Colon (tissue), 2 donors: Measurements from ENCODE around the gene PCSK5.
"Not testable (repeated sequence)": the region's sequence is repeated elsewhere in the genome, so short reads cannot be mapped to it uniquely, and the experiment has no call there.

Experiments
- FAIRE-seq: peaks from 2 replicates; lab custom pipeline; 2012; peaks lifted over from hg19 to GRCh38; lab: Jason Lieb, UNC
- donor health status: control.
- donor health status: control.

PCSK5 gene

DNA sequence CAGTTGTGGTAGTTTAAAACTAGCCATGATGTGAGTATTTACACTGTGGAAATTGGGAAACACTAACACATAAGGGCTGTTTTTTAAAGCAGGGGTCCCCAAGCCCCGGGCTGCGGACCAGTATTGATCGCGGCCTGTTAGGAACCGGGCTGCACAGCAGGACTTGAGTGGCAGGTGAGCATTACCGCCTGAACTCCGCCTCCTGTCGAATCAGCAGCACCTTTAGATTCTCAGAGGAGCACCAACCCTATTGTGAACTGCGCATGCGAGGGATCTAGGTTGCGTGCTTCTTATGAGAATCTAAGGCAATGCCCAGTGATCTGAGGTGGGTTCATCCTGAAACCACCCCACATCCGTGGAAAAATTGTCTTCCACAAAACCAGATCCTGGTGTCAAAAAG is 127.8 kb downstream of the PCSK5 start:
- FAIRE-seq, result no peak

DNA sequence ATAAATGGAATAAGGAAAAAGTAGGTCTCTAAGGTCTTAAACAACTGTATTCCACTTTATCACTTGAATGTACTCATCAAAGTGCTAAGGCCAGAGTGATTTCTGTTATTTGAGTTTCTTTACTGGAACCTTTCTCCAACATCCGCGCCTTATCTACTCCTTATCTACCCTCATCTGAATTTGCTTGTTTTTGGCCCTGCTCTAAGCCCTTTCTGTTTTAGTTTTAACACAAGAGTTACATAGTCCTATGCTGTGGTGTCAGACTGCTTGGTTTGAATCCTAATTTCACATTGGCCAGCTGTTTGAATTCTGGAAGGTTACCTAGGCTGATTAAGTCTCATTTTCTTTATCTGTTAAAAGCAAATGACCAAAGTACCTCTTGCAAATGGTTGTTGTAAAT is 128.3 kb downstream of the PCSK5 start:
- FAIRE-seq, result no peak

DNA sequence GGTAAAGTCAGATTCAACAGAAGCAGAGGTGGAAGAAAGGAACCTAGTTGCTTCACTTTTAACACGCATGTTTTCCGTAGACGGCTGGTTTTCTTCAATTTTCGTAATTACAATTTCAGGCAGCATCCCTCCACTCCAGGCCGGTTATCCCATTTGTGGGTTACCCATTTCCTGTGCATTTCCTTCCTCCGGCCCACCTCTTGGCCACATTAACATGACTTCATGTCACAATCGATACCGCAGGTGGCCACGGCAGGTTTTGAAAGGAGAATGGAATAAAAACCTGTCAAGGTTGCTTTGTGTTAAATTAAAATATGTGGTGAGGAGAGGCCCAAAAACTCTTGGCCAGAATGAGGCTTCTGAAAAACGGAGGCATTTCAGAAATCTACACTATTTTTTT is 130.2 kb downstream of the PCSK5 start:
- FAIRE-seq, result no peak

DNA sequence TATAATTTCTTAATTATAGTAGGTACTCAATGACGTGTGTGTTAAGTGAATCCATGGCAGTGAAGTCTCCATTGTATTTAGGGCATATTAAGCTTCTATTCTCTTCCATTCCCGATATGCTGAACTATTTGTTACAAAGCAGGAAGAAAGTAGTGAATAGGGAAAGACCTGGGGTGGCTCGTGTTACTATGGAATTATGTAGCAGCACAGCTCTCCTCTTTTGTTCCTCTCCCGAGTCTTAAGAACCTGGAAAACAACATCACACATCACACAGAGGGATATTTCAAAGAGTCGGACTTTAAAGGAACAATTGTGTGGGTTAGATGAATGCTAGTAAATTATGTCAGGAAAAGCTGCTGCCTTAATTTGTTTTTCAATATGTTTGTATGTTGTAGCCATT is 131.8 kb downstream of the PCSK5 start:
- FAIRE-seq, result no peak

DNA sequence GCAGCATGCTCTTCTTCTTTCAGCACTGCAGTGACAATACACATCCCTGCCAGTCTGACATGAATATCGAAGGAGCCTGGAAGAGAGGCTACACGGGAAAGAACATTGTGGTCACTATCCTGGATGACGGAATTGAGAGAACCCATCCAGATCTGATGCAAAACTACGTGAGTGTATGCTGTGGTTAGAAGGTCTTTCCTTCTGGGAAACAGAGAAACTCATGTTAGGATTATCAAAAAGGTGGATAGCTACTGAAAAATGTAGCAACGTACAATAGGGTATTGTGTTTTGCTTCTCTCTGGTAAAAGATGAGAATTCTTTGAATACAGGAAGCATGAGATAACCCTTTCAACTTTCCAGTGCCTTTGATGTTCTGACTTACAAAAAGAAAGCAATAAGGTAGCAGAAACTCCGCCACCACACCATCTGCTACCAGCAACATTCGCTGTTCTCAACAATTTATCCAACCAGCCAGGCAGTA is 133.3 kb downstream of the PCSK5 start:
- no peak for FAIRE-seq

DNA sequence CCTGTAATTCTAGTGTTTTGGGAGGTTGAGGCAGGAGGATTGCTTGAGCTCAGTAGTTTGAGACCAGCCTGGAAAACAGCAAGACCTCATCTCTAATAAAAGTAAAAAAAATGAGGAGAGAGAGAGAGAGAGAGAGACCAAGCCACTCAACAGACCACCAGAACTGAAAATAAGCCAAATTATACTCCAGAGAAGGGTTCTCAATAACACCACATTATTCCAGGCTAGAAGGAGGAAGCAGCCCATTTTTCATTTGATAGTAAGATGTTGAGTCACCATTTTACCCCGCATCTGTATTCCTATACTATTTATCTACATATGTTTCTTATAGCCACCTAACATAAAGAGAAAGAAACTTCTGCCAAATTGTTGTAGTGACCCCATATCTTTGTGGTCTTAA is 134.8 kb downstream of the PCSK5 start:
- no peak for FAIRE-seq

DNA sequence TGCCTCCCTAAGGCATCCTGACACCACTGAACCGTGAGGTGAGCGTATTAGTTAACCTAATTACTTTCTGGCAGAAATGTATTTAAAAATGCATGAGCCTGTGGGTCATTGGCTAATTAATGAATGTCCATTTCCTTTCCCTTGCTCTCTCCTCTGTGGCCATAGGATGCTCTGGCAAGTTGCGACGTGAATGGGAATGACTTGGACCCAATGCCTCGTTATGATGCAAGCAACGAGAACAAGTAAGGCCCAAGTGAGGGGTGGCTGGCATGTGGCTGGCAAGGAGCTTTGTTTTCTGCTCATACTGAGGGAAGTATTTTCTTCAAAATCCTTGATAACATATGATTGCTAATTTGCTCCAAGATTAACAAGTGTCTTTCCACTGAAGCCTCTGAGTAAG is 136.3 kb downstream of the PCSK5 start:
- no peak for FAIRE-seq

DNA sequence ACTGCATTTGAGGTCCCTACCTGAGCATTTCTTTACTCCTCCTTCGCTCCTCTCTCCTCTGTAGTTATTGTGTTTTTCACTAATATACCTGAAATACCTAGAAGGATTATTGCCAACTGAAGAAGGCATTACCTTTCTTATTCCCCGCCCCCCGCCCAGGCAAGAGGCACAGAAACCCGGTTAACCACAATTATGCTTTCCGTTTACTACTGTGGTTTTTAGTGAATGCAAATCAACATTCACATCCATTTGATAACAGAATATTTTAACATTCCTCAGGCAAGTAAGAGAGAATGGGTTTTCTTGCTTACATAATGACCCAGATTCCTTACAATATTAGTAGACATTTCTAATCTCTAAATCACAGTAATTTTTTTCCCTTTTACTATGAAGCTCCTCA is 136.9 kb downstream of the PCSK5 start:
- no peak for FAIRE-seq

DNA sequence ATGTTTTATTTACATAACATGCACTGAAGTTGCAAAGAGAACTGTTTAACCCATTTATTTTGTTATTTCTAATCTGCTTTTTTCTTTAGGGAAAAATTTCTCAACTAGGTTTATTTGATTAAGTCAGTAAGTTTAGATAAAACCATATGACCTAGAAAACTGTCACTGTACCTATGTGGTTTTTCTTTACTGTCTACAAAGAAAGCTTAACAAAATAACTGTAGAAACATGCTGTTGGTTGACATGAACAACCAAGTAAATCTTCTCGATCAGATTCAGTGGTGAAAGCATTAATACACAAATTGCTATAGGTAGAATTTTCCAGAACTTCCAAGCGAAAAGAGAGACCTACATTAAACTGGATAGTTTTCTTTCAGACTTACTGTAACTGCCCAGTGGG is 137.4 kb downstream of the PCSK5 start:
- peak; percentile 24 for FAIRE-seq

DNA sequence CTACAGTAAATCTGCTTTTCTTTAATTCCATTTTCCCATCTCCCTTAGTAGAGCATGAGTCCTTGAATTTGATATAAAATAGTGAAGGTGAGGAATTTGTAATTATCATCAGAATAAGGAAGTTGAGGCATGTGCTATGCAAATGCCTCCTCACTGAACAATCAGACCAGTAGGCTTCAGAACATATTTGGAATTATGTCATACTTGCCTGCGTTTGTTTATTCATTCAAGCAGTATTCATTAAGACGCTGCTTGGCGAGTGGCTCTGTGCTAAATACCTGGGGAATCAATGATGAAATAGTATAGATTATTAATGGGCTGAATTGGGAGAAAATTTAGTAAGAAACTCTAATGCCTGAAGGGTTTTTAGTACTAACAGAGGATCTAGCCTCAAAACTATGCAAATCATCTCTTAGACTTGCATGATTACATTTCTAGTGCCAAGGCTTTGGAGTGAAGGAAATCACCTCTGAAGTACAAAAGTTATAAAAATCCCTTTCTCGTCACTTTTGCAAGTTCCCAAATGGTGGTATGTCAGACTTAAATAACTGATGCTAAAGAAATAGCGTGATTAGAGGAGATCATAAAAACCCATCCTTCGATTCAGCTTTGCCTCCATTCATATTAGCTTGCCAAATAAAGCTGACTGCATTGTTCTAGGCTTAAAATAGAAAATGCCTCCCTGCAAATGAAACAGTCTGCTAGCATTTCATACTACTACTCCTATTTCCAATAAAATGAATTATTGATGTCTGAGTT is 141.7 kb downstream of the PCSK5 start:
- FAIRE-seq, result no peak

DNA sequence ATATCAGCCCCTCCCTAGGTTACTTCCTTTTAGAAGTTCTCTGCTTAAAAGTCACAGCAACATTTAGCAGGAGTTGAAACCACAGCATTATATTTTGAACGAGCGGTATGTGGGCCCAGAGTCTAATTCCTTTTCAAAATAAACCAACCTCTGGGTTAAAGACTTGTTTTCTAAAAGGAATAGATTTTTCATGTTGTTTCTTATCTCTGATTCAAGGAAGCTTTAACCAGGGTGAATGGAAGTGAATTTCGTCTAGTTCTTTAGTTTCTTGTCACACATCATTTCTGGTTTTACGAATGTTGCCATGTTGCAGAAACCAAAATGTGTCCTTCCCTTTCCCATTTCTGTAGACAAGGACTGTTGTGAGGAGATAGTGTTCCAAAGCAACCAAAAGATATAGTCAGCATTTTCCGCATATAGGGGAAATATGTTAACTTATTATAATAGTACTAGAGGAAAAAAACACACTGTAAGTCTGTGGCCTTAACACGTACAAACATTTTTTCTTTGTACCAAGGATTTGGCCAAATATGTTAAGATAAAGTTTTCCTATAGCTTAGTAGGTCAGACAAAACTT is 142.4 kb downstream of the PCSK5 start:
- no peak for FAIRE-seq

DNA sequence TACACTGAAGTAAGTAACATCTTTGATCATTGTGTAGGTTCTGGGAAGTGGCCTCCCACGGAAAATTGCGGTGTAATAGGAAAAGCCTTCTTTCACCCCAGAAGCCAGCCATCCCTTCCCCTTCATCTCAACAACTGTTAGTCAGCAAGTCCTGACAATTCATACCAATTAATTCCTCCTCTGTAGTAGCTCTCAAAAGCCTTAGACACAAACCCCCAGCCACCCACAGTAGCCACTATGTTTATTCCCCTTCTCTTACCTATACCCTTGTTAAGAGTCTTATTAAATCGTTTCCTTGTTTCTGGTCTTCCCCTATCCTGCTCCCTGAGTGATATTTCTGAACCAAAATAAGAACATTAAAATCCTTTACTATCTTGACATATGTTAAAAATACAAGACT is 143.6 kb downstream of the PCSK5 start:
- no peak for FAIRE-seq

DNA sequence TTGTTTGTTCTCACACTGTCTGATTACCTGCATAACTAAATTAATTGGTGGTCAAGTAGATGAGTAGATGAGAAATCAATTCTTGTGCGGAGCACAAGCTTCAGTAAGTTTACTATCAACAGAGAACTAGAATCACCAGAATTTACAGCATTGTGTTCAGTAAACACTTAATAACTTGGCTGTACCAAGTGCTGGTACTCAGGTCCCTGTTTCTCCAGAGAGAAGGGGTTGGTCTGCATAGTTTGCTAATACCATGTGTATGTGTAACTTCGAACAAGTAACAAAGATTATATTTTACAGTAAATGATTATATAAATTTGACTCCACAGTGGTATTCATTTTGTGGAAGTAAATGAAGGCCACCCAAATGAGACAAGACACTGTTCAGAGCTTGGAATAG is 146.3 kb downstream of the PCSK5 start:
- FAIRE-seq, result no peak

DNA sequence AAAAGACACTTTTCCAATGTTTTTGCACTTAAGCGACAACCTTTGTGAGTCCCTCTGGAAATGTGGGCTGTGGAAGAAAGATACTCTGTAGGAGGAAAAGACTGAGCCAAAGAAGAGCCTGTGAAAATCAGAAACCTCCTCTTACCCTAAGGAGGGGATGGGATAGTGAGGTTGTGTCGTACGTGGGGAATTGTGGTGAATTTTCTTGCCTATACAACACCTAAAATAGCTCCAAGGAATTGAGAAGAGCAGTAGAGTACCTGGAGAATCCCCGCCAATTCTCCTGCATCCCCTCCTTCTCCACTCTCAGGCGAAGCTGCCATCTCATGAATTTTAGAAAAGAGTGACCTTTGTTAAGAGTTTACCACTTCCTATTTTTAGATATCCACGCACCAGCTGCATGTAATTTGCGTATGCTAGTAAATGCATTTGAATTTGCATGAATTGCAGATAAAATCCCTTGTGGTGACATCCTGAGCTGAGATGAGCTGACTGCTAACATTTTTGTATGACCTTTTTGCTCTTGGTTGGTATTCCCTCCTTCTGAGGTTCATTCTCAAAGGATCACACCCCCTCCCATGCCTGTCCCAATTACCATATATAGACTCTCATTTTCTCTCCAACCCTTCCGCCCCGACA is 147.2 kb downstream of the PCSK5 start:
- no peak for FAIRE-seq

DNA sequence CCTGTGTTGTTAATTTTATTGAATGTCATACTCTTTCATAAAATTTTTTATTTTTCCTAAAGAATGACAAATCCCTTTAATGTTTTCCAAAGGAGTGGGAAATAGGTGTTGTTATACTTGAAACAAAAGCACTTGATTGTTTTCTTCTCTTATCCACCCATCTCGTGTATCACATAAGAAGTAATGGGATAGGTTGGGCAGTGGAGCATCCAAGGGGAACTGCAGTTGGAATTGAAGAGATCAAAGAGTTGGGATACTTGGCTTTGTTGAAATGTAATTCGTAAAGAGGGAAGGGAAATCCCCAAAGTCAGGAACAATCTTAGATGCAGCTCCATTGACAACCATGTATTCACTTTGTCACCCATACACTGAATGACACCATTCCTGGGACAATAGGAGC is 148.0 kb downstream of the PCSK5 start:
- FAIRE-seq, result no peak

DNA sequence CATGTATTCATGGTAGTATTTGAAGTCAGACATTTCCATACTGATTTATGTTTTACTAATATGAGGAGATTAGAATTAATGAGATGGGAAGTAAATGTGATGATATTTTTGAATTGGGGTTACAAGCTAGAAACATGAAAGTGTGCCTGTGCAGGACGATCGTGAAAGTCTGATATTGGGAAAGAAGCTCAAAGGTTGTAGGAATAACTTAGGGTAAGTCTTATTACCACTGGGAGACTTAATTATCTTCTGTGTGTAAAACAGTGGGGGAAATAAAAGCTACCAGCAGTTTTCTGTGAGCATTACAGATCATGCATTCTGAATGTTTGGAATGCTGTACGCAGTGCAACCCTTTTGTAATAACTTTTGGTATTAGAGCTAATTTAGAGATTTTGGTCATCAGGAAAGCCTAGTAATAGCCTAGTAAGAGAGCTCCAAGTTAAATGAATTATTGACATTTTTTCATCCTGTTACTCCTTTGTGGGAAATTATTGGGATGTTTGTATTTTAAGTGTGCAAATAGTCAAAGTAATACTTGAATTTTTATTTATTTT is 153.9 kb downstream of the PCSK5 start:
- no peak for FAIRE-seq

DNA sequence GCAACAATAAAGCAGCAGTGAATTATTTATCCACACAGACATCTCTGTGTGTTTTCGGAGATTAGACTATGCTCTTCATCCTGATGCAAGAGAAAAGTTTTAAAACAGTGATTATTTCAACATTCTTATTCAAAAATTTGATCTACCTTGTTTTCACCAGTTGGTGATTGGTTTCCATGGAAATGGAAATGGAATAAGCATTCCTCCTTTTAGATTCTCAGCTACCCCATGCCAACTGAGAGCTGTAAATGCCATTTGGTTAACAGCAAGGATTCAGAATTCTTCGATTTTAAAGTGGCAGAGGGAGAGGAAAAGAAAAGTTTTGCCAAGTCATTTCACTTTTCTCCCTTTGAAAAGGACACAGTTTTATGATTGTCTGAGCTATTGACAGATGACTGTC is 154.7 kb downstream of the PCSK5 start:
- no peak for FAIRE-seq

DNA sequence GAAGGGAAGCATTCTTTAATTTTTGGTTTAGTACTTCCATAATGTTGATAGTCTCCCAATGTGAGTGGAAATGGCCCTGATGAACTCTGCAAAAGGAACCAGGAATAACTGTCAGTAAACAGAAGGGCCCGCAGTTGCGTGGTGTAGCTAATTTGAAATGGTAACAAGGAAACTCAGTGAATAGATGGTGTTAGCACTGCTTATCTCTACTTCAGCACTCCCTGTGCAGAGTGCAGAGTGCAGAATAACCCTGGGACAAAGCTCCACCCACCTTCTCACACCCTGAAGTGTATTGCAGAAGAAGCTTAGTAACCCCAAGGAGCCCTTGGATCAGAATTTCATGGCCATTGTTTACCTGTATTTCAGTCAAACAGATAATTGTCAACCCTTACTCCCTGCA is 158.9 kb downstream of the PCSK5 start:
- no peak for FAIRE-seq

DNA sequence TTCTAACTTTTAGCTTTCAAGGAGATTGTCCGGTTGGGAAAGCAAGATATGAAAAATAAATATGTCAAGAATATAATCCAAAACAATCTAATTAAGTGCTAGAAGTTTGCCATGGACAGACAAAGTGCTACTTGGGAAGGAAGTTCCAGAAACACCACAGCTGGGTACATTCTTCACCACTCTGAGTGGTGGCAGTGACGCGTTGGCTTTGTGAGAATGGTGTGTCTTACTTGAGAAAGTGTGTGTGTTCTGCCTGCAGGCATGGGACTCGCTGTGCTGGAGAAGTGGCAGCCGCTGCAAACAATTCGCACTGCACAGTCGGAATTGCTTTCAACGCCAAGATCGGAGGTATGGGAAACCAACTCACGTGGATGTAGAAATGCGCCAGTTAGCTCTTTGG is 177.2 kb downstream of the PCSK5 start:
- no peak for FAIRE-seq

DNA sequence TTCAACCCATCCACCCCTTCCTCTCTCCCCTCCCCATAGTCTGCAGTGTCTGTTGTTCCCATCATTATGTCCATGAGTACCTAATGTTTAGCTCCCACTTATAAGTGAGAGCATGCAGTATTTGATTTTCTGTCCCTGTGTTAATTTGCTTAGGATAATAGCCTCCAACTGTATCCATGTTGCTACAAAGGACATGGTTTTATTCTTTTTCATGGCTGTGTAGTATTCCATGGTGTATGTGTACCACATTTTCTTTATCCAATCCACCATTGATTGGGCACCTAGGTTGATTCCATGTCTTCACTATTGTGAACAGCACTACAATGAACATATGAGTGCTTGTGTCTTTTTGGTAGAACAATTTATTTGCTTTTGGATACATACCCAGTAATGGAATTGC is 187.1 kb downstream of the PCSK5 start:
- FAIRE-seq, result no peak

DNA sequence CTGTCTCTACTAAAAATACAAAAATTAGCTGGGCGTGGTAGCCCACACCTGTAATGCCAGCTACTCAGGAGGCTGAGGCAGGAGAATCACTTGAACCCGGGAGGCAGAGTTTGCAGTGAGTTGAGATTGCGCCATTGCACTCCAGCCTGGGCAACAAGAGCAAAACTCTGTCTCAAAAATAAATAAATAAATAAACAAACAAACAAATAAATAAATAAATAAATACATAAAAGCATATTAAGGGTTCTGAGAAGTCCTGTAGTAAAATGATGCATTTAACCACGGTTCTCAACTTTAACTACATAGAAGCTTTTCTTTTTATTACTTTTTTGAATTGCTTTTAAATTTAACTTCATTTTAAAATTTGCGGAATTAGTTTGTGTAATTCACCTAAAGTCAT is 190.8 kb downstream of the PCSK5 start:
- not testable (repeated sequence) for FAIRE-seq

DNA sequence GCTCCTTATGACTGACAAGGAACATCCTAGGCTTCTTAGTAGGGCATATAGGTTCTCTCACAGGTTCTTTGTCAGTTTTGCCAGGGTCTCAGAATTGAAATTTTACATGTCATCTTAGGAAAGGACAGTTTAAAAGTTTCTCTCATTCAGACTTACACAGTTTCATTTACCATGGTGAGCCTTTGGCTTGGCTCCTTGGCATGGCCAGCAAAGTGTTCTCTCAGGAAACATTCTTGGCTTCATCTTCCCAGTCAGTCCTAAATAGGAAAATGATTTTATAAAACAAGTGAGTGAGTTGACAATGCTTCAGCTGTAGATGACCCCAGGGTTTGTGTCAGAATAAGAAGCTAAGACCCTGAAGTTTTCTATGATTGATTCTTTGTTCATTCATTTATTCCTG is 191.6 kb downstream of the PCSK5 start:
- FAIRE-seq, result no peak

DNA sequence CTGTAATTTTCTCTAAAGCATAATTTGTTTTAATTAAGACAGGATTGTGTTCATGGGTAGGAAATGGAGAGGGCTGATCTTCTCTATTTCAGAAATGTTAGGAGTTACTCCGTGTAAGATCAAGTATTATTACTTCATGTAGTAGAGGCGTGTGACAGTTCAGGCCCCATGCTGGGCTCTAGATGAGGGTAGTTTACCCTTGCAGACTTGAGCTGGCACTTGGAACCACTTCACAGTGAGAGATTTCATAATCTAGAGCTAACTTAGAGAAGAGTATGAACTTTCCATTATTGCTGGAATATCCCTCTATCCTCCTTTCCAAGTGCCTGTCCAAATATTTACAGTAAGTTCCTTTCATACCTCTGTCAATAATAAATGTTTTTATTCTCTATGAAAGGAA is 195.1 kb downstream of the PCSK5 start:
- FAIRE-seq, result no peak
